Esophagus squamous epithelium (tissue), 4 donors: ENCODE measurements around the gene JUNB.

Experiments
- POLR2A ChIP-seq, 4 donors: fragments of 450-650 bp; IDR thresholded peaks; one replicate each; pipeline ENCODE4 v1.6.1; 2017; ENCODE audit warnings: antibody characterized with exemption in 4 of 4, mild to moderate bottlenecking in 4 of 4, moderate library complexity in 3 of 4
- TF ChIP-seq, protein P1 (sequence below), 6 experiments: fragments of 450-650 bp in 4 of 6; fragments of 200-600 bp in 2 of 6; sonication (generic) in 2 of 6; IDR thresholded peaks; one replicate each; pipeline ENCODE4 v1.5.1; 2016 to 2019; ENCODE audit warnings: antibody characterized with exemption in 6 of 6, mild to moderate bottlenecking in 4 of 6, moderate library complexity in 4 of 6

DNA sequence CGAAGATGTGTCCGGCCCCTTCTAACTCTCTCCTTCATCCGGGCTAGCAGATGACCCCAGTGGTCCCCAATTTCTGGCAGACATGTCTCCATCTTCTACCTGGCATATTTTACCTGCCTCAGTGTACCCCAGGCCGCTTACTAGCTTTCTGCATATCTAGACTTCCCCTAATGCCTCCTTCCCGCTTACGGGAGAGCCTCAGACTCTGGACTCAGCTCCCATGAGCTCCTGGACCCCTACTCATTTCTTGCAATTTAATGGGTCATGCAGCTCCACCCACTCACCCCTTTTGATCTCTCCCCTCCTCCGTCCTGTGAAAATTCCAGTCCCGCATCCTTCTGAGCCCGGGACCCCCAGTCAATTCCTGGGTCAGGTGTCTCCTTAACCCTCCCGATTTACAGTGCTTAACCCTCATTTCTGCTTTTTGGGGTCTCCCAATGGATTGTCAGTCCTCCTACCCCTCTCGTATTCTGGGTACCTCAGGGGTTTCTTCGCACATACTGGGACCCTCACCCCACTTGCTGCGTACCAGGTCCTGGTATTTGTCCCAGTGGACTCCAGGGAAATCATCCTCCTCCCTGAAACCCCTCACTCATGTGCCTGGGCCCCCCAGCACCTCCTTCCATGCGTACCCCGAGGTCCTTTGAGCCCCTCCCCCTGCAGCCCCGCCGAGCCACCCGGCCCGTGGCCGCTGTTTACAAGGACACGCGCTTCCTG is 500 bp upstream of the JUNB start:
- TF ChIP-seq, protein P1, sequence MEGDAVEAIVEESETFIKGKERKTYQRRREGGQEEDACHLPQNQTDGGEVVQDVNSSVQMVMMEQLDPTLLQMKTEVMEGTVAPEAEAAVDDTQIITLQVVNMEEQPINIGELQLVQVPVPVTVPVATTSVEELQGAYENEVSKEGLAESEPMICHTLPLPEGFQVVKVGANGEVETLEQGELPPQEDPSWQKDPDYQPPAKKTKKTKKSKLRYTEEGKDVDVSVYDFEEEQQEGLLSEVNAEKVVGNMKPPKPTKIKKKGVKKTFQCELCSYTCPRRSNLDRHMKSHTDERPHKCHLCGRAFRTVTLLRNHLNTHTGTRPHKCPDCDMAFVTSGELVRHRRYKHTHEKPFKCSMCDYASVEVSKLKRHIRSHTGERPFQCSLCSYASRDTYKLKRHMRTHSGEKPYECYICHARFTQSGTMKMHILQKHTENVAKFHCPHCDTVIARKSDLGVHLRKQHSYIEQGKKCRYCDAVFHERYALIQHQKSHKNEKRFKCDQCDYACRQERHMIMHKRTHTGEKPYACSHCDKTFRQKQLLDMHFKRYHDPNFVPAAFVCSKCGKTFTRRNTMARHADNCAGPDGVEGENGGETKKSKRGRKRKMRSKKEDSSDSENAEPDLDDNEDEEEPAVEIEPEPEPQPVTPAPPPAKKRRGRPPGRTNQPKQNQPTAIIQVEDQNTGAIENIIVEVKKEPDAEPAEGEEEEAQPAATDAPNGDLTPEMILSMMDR (IDR thresholded peaks at IDR 0.05): no peak
- no peak for TF ChIP-seq POLR2A (IDR thresholded peaks at IDR 0.05)
